A172 (cell line): Measurements from ENCODE around the gene BMP7. TPM values are rescaled to one million over a fixed set of nuclear protein-coding genes. Genes with fewer than 3 reads are reported as not detected.

Source experiments
- DNase-seq: peaks from one replicate; pipeline ENCODE4 v3.0.0-alpha.2; 2015; ENCODE audit warnings: low spot score
- total RNA-seq: library from RNA; depleted of rRNA; stranded (reverse); fragments of >200 nt; shearing (Covaris generic); gene quantifications from 2 replicates; pipeline ENCODE4 v1.2.3, GENCODE V29; 2014

The BMP7 gene
- total RNA-seq, 1 experiment from 2014 or later = 7.8 TPM

GRCh38 chr20:57211908-57212533 is 54.4 kb downstream of the BMP7 start:
- DNase-seq = no peak

GRCh38 chr20:57211406-57211805 is 55.0 kb downstream of the BMP7 start:
- no peak for DNase-seq

GRCh38 chr20:57210911-57211280 is 55.5 kb downstream of the BMP7 start:
- no peak for DNase-seq

GRCh38 chr20:57210054-57210910 is 56.2 kb downstream of the BMP7 start:
- no peak for DNase-seq

GRCh38 chr20:57209413-57209812 is 57.0 kb downstream of the BMP7 start:
- no peak for DNase-seq

- peak; percentile 56 for DNase-seq
These were observed 58.2 kb downstream of the BMP7 start for GRCh38 chr20:57208198-57208597.

GRCh38 chr20:57207251-57207650 is 59.2 kb downstream of the BMP7 start:
- DNase-seq = peak; percentile 52

GRCh38 chr20:57205606-57206219 is 60.7 kb downstream of the BMP7 start:
- peak; percentile 90 for DNase-seq

- DNase-seq = no peak
These were observed 62.5 kb downstream of the BMP7 start for GRCh38 chr20:57203986-57204385.

GRCh38 chr20:57203204-57203603 is 63.2 kb downstream of the BMP7 start:
- no peak for DNase-seq

GRCh38 chr20:57202309-57202708 is 64.1 kb downstream of the BMP7 start:
- DNase-seq = no peak

GRCh38 chr20:57200882-57201695 is 65.4 kb downstream of the BMP7 start:
- no peak for DNase-seq

- peak; percentile 68 for DNase-seq
These were observed 66.6 kb downstream of the BMP7 start for GRCh38 chr20:57199656-57200405.

GRCh38 chr20:57198132-57199072 is 68.0 kb downstream of the BMP7 start:
- peak; percentile 59 for DNase-seq

- DNase-seq = no peak
These were observed 68.9 kb downstream of the BMP7 start for GRCh38 chr20:57197352-57198131.

GRCh38 chr20:57195469-57196100 is 70.9 kb downstream of the BMP7 start:
- no peak for DNase-seq

- no peak for DNase-seq
These were observed 71.4 kb downstream of the BMP7 start for GRCh38 chr20:57195023-57195422.

- no peak for DNase-seq
These were observed 72.3 kb downstream of the BMP7 start for GRCh38 chr20:57194154-57194553.

- DNase-seq = no peak
These were observed 73.3 kb downstream of the BMP7 start for GRCh38 chr20:57193094-57193493.
